HG02981 (cell line): ENCODE measurements around the gene AMHR2.

Experiments used
- ATAC-seq: cut with Tn5 transposase; IDR thresholded peaks from one replicate; pipeline ENCODE4 v1.9.1; 2021; ENCODE audit warnings: mild to moderate bottlenecking, moderate library complexity; ENCODE audit not compliant: unreplicated experiment

AMHR2 gene

DNA sequence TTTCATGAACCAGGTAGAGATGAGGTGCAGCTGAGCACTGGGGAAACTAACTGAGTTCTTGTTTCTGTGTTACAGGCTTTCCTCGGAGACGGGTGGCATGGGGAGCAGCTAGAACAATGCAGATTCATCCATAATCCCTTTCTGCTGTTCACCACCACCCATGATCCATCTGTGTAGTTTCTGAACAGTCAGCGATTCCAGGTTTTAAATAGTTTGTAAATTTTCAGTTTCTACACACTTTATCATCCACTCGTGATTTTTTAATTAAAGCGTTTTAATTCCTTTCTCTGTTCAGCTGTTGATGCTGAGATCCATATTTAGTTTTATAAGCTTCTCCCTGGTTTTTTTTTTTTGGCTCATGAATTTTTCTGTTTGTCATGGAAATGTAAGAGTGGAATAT, 55.7 kb downstream of the AMHR2 start:
- no peak for ATAC-seq

GRCh38 chr12:53480491-53481442, 57.1 kb downstream of the AMHR2 start:
- ATAC-seq = no peak
